WTC11 (cell line): ENCODE results near the gene PPP1R26.

ENCODE experiments used
- ATF6 ChIP-seq: sonication (generic); formaldehyde crosslinking; IDR thresholded peaks from 2 replicates; pipeline ENCODE4 v1.8.1; 2023; ENCODE audit warnings: mild to moderate bottlenecking, missing genetic modification reagents
- ESRRA ChIP-seq: sonication (generic); formaldehyde crosslinking; IDR thresholded peaks from 2 replicates; pipeline ENCODE4 v1.8.1; 2022; ENCODE audit warnings: mild to moderate bottlenecking, missing genetic modification reagents, borderline replicate concordance

GRCh38 chr9:135480940-135481310 lies 1.3 kb downstream of the PPP1R26 start:
- TF ChIP-seq ATF6 = no peak
- TF ChIP-seq ESRRA (CRISPR knock-in tag) = no peak
